ENCODE results near the gene LPP. TPM values are rescaled to one million over a fixed set of nuclear protein-coding genes. Genes with fewer than 3 reads are reported as not detected.
A peak's percentile ranks its signal among the peaks of the same experiment; 100 is the strongest.

LPP gene
- total and polyA plus RNA-seq, 2 of the 4 experiments (the other 2 are of a cell fraction) = 16.0 to 130 TPM

DNA sequence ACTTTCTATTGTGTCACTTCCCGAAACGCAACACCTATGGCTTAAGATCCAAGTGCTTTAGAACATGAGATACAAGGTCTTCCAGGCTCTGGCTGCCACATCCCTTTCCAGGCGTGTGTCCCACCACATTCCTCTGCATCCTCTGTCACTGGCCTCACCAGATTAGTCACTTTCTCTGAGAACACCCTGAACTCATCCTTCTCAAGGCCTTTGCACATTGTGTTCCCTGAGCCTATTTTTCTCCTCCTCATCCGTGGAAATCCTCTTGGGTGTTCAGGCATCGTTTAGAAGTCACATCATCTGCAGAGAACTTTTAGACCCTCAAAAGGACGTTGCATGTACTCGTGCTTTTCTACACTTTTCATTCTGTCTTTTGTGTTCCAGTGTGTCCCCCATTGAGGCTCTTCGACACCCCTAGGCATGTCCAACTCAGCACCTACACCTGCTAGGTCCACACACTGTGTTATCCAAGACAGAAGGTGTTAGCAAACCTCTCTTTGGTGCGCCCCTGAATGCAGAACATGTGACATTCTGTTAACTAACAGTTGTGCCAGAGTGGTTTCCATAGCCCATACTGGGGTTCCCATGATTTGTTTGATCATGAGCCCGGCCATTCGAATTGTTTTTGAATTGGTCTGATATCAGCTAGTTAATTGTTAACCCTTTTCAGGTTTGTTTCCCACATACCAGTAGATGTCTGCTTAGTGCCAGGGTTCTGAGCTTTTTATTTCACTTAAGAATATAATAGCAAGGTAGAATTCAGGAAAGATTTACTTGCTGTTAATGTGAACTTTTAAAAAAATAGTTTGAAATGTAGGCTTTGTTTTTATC, 67.2 kb downstream of the LPP start:
- Histone ChIP-seq H4K5ac (ENCODE audit: low read depth, low read length) (no peak overlapping the region), H3K27ac (ENCODE audit: insufficient read depth, low read length) (no peak overlapping the region), H3K4me3 (ENCODE audit: insufficient read depth, low read depth, low read length) (no peak overlapping the region), H3K9ac (ENCODE audit: low read depth, low read length) (no peak overlapping the region), H2BK5ac (ENCODE audit: low read depth, low read length, poor library complexity, severe bottlenecking) (peak overlapping the region; percentile 47), H3K56ac (ENCODE audit: extremely low read depth, insufficient read depth, low read length) (no peak overlapping the region), H3K18ac (ENCODE audit: low read depth, low read length) (peak overlapping the region; percentile 7; the same call in 1 of the 2 replicates), H3K23ac (ENCODE audit: low read depth, low read length) (peak overlapping the region; percentile 55), H4K91ac (ENCODE audit: insufficient read depth, low read depth, low read length) (peak overlapping the region; percentile 38; the same call in 1 of the 2 replicates), H3K4ac (ENCODE audit: low read depth, low read length) (peak overlapping the region; percentile 36; the same call in 1 of the 2 replicates), H2BK20ac (ENCODE audit: low read depth, low read length) (no peak overlapping the region), H2AK9ac (replicated peaks; ENCODE audit: low read depth, low read length, poor library complexity) (peak overlapping the region; percentile 6), H3K9me3 (ENCODE audit: control insufficient read depth, insufficient read depth, low read length) (no peaks in the 10 kb centered on the region), H3K79me1 (ENCODE audit: low read depth in 1 of 2, low read length in 2 of 2) (peaks cover 17 to 77% of the 10 kb centered on the region in 2 experiments), H3K27me3 (ENCODE audit: control insufficient read depth, insufficient read depth, low read length) (no peaks in the 10 kb centered on the region), H3K36me3 (ENCODE audit: control insufficient read depth, insufficient read depth, low read length) (peaks cover 26% of the 10 kb centered on the region), H2AK5ac (ENCODE audit: low read depth, low read length) (peak overlapping the region; percentile 75), H3K14ac (replicated peaks; ENCODE audit: low read depth, low read length) (peak overlapping the region; percentile 16), H3K4me1 (ENCODE audit: control insufficient read depth, insufficient read depth, low read length) (peaks cover 25% of the 10 kb centered on the region), H3K4me2 (ENCODE audit: low read depth, low read length) (no peak overlapping the region), H4K20me1 (ENCODE audit: insufficient read depth, low read length) (peaks cover 81% of the 10 kb centered on the region), H2AFZ (replicated peaks; ENCODE audit: low read length, poor library complexity) (no peak overlapping the region), H2BK120ac (ENCODE audit: low read depth, low read length) (peak overlapping the region; percentile 19; the same call in 1 of the 2 replicates), H2BK15ac (ENCODE audit: low read depth, low read length) (no peak overlapping the region), H4K8ac (ENCODE audit: low read depth in 2 of 2, low read length in 2 of 2) (peak overlapping the region in 1 of 2 experiments; percentile 48; a peak in 2 of 4 replicates), H3K9me1 (ENCODE audit: insufficient read depth, low read length) (peaks cover 34% of the 10 kb centered on the region)
- dilution Hi-C loops (cut with HindIII; ENCODE audit: low sequenced_read_pairs, unreplicated experiment) = no loop called here
- WGBS, 2 experiments (ENCODE audit: extremely low coverage in 2 of 2, insufficient read length in 1 of 2) = 80% methylated on average over 7 of the region's 11 CpGs; no CpG with 5 or more reads in 1 of the 2 experiments
- ChIA-PET CTCF (no interaction called here), POLR2A (ENCODE audit: unreplicated experiment) (no interaction called here)
- TF ChIP-seq RFX5 (IDR thresholded peaks at IDR 0.05; ENCODE audit: low read depth, low read length) (no peak), SMC3 (IDR thresholded peaks at IDR 0.05; ENCODE audit: low read depth, low read length) (no peak), CHD1 (IDR thresholded peaks at IDR 0.05; ENCODE audit: low read depth, low read length) (no peak), RCOR1 (IDR thresholded peaks at IDR 0.05; ENCODE audit: insufficient replicate concordance, low read length) (no peak), MAZ (IDR thresholded peaks at IDR 0.05; ENCODE audit: borderline replicate concordance, low read depth, low read length) (no peak), CEBPB (IDR thresholded peaks at IDR 0.05; ENCODE audit: low read depth, low read length) (no peak), CTCF (conservative IDR thresholded peaks at IDR 0.05; ENCODE audit: low read depth, low read length) (no peak), BHLHE40 (IDR thresholded peaks at IDR 0.05; ENCODE audit: low read depth, low read length) (no peak), FOS (IDR thresholded peaks at IDR 0.05; ENCODE audit: low read depth, low read length) (no peak)
- TF ChIP-seq, protein P1, sequence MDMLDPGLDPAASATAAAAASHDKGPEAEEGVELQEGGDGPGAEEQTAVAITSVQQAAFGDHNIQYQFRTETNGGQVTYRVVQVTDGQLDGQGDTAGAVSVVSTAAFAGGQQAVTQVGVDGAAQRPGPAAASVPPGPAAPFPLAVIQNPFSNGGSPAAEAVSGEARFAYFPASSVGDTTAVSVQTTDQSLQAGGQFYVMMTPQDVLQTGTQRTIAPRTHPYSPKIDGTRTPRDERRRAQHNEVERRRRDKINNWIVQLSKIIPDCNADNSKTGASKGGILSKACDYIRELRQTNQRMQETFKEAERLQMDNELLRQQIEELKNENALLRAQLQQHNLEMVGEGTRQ (IDR thresholded peaks at IDR 0.05; ENCODE audit: low read depth, low read length) = no peak
- ATAC-seq (ENCODE audit: low read depth) (peak; percentile 52), DNase-seq (peak; percentile 76)
- intact Hi-C loops (cut with micrococcal nuclease) = no loop called here
- BruUV-seq (replicated peaks) = no TSS peak
- in situ Hi-C loops (cut with MboI; ENCODE audit: low sequenced_read_pairs) = no loop called here
